SK-N-MC (cell line): ENCODE results near the gene MBOAT2.

Source experiments
- EZH2 ChIP-seq: fragments of 200-600 bp; sonication (generic); IDR thresholded peaks from one replicate; pipeline ENCODE4 v1.6.1; 2017; ENCODE audit warnings: antibody characterized with exemption
- POLR2AphosphoS5 ChIP-seq: IDR thresholded peaks from 2 replicates; pipeline ENCODE4 v1.6.1; 2012; ENCODE audit warnings: mild to moderate bottlenecking, low read depth, low read length, borderline replicate concordance

DNA sequence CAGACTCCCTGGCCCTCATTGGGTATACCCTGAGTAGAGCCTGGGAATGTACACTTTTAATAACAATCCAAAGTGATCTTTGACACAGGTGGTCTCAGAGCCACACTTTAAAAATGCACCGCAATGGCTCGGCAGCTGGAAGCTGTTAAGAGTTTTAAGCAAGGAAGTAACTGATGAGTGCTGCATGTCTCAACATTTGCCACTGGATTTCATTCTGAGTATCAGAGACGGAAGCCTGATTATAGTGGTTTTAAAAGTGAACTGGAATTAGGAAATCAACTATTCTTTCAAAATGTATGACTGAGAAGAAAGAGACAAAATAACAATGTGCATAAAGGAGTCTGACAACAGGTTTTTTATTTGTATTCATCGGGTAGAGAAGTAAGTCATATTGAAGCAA is 7.5 kb downstream of the MBOAT2 start:
- TF ChIP-seq EZH2: no peak
- TF ChIP-seq POLR2AphosphoS5: no peak
